Measurements from ENCODE around the gene CORIN.

Gene CORIN

DNA sequence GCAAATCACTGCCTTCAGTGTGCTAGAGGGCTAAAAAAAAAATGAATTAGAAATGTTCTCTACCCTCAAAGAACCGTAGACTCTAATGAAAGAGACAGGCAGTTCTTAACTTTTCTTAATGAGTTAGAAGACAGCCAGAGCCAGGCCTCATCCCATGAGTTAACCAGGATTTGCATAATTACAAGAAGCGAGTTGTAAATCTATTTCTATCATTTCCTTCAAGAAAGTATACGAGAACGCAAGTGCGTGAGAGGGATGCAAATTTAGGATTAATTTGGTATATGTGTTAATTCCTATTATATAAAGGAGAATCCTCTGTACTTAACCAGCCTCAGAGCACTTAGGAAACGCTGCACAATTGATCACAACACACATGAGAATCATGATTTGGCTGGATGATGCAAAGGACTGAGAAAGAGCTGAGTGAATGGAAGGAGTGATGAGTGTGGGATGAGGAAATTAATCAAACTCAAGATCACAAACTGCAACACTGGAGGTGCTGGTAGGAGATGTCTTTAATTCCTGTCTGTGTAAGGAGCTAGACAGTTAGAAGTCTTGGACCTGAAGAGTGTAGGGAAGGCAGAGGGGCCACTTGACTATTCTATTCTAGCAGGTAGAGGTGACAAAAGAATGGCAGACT, 195.6 kb downstream of the CORIN start:
- DNase-seq (ENCODE audit: low read depth): no peak

DNA sequence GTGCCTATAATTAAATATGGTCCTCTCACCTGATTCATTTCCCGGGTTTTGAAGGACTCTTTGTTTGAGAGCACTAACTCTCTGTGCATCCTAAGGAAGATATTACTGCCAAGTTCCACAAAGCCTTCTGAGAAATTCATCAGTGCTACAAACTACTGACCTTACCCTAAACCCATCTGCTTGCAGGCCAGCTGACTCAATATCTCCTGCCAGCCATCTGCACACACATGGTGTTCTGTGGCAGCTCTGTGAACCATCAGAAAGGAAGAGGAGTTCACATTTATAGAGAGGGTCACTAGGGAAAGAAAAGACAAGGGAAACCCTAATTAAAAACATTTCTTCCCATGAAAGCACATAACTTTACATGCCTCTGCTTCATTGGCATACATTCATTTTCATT, 196.1 kb downstream of the CORIN start:
- no peak for DNase-seq (ENCODE audit: low read depth)

- DNase-seq (ENCODE audit: low read depth): no peak
Observed at GRCh38 chr4:47640911-47641310, 197.0 kb downstream of the CORIN start.

GRCh38 chr4:47639531-47639930, 198.3 kb downstream of the CORIN start:
- no peak for DNase-seq (ENCODE audit: low read depth)

DNA sequence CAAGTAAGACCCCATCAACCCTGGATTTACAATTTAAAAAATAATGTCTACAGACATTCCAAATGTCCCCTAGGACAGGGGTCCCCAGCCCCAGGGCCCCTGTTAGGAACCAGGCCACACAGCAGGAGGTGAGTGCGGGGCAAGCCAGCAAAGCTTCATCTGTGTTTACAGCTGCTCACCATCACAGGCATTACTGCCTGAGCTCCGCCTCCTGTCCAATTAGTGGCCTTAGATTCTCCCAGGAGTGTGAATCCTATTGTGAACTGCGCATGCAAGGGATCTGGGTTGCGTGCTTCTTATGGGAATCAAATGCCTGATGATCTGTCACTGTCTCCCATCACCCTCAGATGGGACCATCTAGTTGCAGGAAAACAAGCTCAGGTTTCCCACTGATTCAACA, 206.7 kb downstream of the CORIN start:
- DNase-seq (ENCODE audit: low read depth): no peak

- DNase-seq (ENCODE audit: low read depth): no peak
Observed at GRCh38 chr4:47624031-47624441, 213.8 kb downstream of the CORIN start.

DNA sequence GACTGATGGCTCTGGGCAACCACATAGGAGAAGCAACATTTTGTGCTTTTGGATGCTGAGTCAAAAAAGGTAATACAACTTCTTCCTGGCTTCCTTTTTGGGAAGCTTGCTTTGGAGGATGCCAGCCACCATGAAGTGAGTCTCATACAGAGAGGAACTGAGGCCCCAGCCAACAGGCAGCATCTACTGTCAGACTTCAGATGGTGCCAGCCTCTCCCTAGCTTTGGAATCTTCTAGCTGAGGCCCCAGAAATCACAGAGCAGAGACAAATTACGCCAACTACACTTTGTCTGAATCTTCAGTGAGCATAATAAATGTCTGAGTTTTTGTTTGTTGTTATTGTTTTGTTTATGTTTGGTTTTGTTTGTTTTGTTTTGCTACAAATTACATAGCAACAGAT, 216.7 kb downstream of the CORIN start:
- no peak for DNase-seq (ENCODE audit: low read depth)

GRCh38 chr4:47619691-47620090, 218.2 kb downstream of the CORIN start:
- DNase-seq (ENCODE audit: low read depth): no peak

GRCh38 chr4:47617607-47618006, 220.3 kb downstream of the CORIN start:
- DNase-seq (ENCODE audit: low read depth): no peak

- no peak for DNase-seq (ENCODE audit: low read depth)
Observed at GRCh38 chr4:47615385-47615784, 222.5 kb downstream of the CORIN start.

DNA sequence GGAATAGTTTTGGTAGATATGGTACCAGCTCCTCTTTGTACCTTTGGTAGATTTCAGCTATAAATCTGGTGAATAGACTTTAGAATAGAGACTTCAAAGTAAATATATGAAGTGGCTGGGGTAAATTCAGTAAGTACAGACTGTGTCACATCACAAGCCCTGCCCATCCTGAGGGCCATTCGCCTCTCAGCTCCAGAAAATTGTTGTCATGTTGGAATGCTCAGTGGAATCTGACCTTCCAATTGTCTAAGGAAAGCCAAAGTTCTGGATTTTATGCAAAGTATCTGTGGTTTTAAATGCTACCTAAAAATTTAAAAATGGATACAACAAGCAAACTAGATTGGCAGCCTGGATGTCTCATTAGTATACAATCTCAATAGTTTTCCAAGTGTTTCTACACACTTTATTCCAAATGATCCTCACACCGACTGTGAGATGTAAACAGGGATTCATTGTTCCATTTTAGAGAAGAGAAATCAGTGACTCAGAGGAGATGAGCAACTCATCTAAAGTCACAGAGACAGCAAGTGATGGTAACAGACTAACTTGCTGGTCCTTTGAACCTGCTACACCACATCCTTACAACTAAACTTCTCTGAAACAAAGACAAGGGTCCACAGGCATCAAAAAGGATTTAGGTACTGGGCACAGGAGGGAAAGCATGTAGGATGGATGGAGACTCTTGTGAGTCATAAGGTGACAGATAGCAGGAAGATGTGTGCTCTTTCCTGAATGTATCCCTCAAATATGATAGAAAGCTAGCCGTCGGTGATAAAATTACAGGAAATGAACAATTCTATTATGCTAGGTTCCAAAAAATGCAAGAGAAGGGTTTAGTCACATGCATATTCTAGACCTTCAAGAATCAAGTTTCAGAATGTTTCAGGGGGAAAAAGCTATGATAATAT, 225.5 kb downstream of the CORIN start:
- no peak for DNase-seq (ENCODE audit: low read depth)

DNA sequence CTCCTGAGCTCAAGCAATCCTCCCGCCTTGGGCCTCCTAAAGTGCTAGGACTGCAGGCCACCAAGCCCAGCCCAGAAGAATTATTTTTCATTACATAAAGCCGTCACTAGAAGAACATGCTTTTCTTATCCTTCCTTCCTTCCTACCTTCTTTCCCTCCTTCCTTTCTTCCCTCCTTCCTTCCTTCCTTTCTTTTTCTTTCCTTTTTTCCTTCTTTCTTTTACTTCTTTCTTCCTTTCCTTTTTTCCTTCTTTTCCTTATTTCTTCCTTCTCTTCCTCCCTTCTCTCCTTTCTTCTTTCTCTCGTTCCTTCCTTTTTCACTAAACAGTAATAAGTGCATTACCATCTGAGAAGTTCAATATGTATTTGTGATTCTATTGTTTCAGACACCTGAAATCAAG, 231.4 kb downstream of the CORIN start:
- DNase-seq (ENCODE audit: low read depth): no peak

- no peak for DNase-seq (ENCODE audit: low read depth)
Observed at GRCh38 chr4:47598896-47599295, 239.0 kb downstream of the CORIN start.

- no peak for DNase-seq (ENCODE audit: low read depth)
Observed at GRCh38 chr4:47598320-47598719, 239.5 kb downstream of the CORIN start.

DNA sequence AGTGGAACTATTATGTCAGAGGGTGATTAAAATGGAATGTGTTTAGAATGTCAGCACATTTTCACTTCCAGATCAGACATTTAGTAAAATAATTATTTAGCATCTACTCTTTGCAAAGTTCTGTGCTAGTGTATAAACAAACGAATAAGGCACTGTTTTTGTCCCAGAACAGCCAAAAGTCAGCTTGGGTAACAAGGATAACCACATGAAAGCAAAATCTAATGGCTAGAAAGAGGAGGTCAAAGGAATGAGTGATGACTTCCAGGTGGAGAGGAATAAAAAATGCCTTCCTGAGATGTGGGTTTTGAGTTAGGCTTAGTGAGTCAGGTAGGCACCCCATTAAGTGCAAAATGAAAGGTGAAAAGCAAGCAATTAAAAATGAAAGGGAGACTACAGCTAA, 240.2 kb downstream of the CORIN start:
- DNase-seq (ENCODE audit: low read depth): no peak

DNA sequence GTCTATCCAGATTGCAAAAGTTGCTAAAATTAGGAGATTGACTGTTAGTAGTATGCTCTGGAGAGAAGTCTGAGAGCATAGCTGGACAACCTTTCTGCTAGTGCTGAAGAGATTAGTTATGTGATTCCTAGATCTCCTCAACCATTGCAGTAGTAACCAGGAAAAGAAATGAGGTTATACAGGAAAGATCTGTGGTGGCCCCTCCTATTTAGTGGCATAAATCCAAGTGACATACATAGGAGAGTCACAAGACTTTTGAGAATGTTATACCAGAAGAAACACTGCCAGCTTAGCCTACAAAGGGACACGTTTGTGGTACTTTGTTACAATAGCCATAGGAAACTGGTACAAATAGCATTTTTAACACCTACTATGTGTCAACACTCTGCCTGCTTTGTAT, 247.5 kb downstream of the CORIN start:
- DNase-seq (ENCODE audit: low read depth): no peak

GRCh38 chr4:47579235-47579634, 258.6 kb downstream of the CORIN start:
- DNase-seq (ENCODE audit: low read depth): no peak

DNA sequence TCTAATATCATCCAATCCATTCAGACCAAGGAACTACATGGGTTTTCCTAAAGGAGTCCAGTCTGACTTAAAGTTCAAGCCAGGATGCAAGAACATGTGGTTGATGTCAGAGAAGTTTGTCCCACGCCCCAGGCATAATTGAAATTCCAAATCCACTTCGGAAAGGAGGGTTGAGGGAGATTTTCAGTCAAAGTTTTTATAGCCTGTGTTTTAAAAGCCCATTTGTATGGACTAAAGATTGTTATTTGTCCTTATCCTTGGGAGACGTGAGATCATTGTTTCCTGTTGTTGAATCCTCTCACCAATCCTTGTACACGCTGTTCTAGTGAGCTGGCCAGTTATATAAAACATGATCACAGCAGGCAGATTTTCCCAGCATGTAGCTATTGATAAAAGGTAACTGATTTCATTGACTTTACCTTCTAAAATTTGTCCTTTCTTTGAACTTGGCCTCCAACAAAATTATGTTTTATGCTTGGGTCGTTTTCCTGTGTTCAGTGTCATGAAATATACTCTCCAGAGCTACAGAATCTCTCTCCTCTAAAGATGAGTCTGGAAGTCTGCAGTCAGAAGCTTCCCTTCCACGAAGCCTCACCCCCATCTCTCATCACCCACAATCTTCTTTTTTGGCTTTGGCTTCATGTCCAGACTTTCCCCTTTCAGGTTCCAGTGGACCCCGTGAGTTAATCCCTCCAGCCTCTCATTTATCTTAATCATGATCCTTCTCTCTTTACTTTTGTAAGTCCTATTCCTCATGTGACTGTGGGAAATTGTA, 259.9 kb downstream of the CORIN start:
- no peak for DNase-seq (ENCODE audit: low read depth)

- DNase-seq (ENCODE audit: low read depth): no peak
Observed at GRCh38 chr4:47572981-47573380, 264.9 kb downstream of the CORIN start.

DNA sequence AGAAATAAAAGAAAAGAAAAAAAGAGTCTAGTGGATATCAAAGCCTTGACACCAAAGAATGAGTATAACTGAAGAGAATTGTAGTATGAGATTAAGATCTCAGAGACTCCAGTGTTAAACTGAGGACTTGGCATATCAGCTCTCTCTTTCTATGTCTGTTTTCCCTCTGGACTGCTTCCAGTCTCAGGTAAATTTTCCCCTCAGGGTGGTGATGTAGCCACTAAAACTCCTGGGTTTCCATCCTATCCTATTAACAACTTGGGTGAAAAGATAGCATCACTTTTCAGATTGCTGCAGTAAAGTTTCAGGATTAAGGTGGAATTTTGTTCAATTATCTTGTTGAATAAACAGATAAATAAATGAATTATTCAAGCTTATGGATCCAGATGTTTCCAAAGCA, 267.1 kb downstream of the CORIN start:
- no peak for DNase-seq (ENCODE audit: low read depth)

GRCh38 chr4:47567511-47567910, 270.4 kb downstream of the CORIN start:
- no peak for DNase-seq (ENCODE audit: low read depth)

GRCh38 chr4:47566969-47567368, 270.9 kb downstream of the CORIN start:
- no peak for DNase-seq (ENCODE audit: low read depth)

GRCh38 chr4:47566566-47566965, 271.3 kb downstream of the CORIN start:
- DNase-seq (ENCODE audit: low read depth): no peak

Measured in activated T-helper 1 cell treated with Interleukin-2 at 50 U/mL for 16 hours (primary cell).